HG03280 (cell line): ENCODE data around the gene RABGAP1L.
A peak's percentile ranks its signal among the peaks of the same experiment; 100 is the strongest.
"Not testable (repeated sequence)": the region's sequence is repeated elsewhere in the genome, so short reads cannot be mapped to it uniquely, and the experiment has no call there.

Experiments
- ATAC-seq: cut with Tn5 transposase; IDR thresholded peaks from one replicate; pipeline ENCODE4 v1.9.1; 2021; ENCODE audit warnings: mild to moderate bottlenecking, moderate library complexity; ENCODE audit not compliant: unreplicated experiment

RABGAP1L gene

GRCh38 chr1:175005085-175005783 is 845.9 kb downstream of the RABGAP1L start:
- no peak for ATAC-seq

DNA sequence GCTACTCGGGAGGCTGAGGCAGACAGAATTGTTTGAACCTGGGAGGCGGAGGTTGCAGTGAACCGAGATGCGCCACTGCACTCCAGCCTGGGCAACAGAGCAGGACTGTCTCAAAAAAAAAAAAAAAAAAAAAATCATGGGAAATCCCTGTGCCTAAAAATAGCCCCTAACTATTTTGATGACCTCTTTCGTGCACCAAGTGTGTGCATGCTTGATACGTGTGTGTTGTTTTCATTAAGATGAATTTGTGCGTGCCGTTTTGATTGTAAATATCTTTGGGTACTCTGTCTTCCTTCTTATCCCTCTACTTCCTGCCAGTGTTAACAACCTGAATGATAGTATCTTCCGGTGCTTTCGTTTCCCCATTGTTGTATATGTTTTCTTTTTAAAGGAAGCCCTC is 850.2 kb downstream of the RABGAP1L start:
- ATAC-seq: no peak

- no peak for ATAC-seq
Measured at GRCh38 chr1:175013445-175013844, 854.1 kb downstream of the RABGAP1L start.

DNA sequence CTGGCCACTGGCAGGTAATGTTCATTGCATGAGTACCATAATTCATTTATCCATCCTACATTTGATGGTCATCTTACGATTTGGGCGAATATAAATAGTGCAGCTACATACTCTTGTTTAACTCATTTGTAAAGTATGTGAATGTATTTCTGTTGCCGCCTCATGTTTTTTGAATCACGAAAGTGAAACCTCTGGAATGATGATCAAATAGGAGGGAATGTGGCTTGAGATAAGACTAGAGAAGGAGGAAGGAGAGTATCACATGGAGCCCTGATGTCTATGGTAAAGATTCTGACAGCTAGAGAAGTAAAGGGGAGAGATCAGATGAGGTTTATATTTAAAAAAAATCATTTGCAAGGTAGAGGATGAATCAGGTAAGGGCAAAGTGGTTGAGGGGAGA is 855.9 kb downstream of the RABGAP1L start:
- no peak for ATAC-seq

DNA sequence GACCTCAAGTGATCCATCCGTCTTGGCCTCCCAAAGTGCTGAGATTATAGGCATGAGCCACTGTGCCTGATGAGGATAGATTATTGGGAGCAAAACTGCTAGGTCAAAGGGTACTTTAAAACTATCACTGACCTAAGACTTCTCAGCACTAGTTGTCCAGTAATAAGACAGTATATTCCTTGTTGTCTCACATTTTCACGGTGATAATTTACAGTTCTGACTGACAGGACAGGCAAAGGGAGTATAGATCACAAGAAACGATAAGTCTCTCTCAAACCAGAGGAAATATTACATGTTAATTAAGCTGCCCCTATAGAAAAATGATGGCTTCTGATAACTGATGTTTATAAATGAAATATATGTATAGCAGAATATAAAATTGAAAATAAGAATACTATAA is 860.2 kb downstream of the RABGAP1L start:
- ATAC-seq: no peak

DNA sequence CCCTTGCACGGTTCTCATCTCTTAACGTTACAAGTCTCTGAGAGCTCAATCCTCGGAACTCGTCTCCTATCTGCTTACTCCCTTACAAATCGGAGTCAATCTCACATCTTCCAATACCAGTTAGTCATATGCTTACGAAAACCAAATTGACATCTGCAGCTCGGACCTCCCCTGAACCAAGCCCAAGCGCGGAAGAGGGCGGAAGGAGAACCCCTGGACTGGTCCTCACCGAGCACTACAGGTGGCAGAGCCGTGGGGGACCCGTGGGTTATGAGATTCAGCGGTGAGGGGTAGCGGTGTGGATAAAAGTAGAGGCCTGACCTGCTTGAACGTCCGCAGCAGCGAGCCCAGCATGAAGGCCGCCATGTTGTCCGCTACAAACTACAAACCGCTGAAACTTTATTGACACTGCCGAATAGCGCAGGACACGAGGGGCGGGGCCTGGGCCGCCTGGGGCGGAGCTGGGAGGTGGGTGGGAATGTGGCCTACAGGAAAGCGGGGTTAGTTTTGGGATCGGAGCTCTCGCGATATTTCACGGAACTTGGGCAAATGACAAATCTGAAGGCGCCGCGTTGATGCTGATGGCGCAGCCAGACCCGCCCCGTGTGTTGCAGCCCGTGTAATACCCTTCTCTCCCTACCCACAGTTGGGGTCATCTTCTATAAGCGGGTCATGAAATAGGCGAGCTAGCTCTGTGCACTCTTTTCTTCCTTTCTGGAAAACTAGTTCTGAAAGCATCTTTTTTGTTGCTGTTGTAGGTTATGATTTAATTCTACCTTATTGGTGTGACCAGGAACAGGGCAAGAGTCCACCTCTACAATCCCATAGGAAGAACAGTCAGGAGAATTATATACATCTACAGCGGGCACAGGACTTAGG is 864.0 kb downstream of the RABGAP1L start, which contains the start of gene MRPS14:
MRPS14 (minus strand) TSS at position 383 of the 879 bp plus-strand sequence; CDS start at position 366, 17 bp downstream.
- ATAC-seq: peak; percentile 92

- not testable (repeated sequence) for ATAC-seq
Measured at GRCh38 chr1:175023922-175024242, 864.6 kb downstream of the RABGAP1L start.

DNA sequence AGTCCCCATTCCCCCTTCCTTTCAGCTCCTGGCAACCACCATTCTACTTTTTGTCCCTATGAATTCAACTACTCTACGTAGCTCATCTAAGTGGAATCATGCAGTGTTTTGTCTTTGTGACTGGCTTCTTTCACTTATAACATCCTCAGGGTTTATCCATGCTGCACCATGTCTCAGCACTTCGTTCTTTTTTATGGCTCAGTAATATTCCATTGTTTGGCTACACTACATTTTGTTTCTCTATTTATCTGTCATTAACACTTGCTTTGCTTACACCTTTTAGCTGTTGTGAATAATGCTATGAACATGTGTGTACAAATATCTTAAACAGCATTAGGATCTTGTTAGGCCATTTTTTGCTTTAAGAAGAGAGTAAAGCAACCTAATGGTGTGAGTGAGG is 865.5 kb downstream of the RABGAP1L start:
- no peak for ATAC-seq

- no peak for ATAC-seq
Measured at GRCh38 chr1:175033953-175034352, 874.6 kb downstream of the RABGAP1L start.

DNA sequence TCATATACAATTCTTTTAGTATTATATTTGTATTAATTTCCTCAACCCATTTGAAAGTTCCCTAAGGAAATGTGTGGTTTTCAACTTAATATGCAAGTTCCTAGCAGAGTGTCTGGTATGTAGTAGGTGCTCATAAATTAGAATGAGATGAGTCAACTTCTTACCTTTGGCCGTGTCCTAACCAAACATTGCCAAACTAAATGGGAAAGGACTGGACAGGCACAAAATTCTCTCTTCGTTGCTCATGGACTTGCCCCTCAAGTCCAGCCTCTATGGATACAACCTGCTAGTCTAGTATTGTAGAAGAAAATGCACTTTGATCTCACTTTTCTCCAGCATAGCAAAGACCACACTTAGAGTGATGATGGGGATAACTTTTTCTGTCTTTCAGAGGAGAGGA is 875.5 kb downstream of the RABGAP1L start:
- ATAC-seq: no peak

DNA sequence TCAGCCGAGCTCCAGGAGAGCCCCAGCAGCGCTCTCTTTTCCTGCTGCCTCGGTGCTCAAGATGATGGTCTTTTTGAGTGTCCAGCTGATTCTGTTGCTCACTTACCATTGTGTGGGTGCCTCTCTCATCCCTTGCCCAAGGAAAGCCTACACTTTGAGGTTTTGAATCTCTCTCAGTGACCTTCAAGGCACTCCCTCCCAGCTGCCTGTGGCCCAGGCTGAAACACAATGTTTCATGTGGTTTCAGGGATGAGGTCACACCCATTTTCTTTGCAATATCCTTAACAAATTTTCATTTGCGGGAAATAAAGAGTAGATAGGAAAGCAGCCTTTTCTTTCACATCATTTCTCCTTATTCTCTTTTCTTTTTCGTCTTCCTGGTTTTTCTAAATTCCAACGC is 876.5 kb downstream of the RABGAP1L start:
- no peak for ATAC-seq

DNA sequence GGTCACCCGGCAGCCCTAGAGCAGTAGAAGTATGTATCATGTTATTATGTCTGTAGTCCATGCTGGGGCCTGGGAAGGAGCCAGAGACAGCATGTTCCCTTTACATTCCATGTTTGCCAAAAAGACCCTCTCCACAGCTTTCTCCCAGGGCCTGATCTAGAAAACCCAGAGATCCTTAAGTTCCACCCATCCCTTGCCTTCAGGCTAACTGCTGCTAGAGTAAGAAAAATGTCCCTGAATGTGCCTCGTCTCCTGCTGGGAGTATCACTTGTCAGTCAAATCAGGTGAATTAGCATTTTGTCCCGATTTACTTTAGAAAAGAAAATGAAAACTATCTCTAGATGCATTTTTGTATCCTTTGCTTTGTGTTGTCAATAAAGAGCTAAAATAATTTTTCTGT is 877.2 kb downstream of the RABGAP1L start:
- ATAC-seq: no peak

- ATAC-seq: no peak
Measured at GRCh38 chr1:175037416-175037815, 878.1 kb downstream of the RABGAP1L start.

DNA sequence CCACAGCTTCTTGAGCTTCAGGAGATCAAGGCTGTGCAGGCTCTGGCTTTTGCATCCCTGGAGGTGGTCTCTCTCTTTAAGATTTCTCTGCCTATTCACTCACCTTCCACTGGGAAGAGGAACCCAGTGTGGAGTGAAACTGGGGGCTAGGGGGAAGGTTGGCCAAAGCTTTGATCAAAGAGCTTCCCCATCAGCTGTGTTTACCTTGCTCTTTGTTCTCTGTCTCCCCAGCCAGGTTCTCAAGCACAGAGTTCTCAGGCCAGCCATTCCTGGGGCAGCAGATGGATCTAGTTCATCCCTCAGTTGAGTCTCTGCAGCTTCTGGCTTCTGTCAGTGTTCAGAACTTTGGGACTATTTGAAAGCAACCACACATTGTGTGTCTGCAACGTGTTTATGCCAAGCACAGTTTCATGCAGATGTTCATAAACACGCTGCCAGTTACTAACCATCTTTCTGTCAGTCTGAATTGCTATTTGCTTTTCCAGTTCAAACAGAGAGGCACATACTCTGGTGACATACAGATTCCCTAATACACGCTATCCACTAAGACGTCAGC is 881.1 kb downstream of the RABGAP1L start:
- no peak for ATAC-seq

- ATAC-seq: no peak
Measured at GRCh38 chr1:175042650-175043049, 883.3 kb downstream of the RABGAP1L start.

- no peak for ATAC-seq
Measured at GRCh38 chr1:175043824-175044223, 884.5 kb downstream of the RABGAP1L start.

GRCh38 chr1:175044591-175044990 is 885.3 kb downstream of the RABGAP1L start:
- ATAC-seq: not testable (repeated sequence)
